ENCODE data around the gene TRUB1. TPM values are rescaled to one million over a fixed set of nuclear protein-coding genes. Genes with fewer than 3 reads are reported as not detected.

Gene TRUB1
- total RNA-seq, 1 experiment from 2014 or later: 11.5 TPM

DNA sequence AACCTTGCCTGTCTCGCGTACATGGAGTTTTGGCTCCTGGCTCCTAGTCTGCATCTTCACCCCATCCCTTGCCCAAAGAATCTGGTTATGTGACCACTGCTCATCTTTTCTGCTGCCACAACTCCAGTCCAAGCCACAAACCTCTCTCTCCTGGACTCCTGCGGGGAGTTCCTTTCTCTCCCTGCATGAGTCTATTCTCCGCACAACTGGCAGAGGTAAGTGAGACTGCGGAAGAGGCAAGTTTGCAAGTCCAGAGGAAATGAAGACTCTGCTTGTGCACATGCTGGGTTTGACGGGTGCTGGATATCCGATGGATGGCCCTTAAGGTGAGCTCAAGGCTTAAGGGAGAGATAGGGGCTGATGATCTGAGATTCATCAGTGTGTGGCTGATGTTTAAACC, 61.0 kb downstream of the TRUB1 start:
- no peaks in the 10 kb centered on the region for H3K79me2 ChIP-seq (ENCODE audit: low read depth)
- no peaks in the 10 kb centered on the region for H3K9me3 ChIP-seq (ENCODE audit: insufficient read depth, low read depth)
- no peaks in the 10 kb centered on the region for H3F3A ChIP-seq (ENCODE audit: insufficient read depth, low read depth)
- no peak overlapping the region for H3K27ac ChIP-seq
- no peaks in the 10 kb centered on the region for H3K27me3 ChIP-seq (ENCODE audit: insufficient read depth, low read depth)
- no peak for TF ChIP-seq EZH2 (IDR thresholded peaks at IDR 0.05; ENCODE audit: low read depth)
- TF ChIP-seq, protein P1, sequence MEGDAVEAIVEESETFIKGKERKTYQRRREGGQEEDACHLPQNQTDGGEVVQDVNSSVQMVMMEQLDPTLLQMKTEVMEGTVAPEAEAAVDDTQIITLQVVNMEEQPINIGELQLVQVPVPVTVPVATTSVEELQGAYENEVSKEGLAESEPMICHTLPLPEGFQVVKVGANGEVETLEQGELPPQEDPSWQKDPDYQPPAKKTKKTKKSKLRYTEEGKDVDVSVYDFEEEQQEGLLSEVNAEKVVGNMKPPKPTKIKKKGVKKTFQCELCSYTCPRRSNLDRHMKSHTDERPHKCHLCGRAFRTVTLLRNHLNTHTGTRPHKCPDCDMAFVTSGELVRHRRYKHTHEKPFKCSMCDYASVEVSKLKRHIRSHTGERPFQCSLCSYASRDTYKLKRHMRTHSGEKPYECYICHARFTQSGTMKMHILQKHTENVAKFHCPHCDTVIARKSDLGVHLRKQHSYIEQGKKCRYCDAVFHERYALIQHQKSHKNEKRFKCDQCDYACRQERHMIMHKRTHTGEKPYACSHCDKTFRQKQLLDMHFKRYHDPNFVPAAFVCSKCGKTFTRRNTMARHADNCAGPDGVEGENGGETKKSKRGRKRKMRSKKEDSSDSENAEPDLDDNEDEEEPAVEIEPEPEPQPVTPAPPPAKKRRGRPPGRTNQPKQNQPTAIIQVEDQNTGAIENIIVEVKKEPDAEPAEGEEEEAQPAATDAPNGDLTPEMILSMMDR (conservative IDR thresholded peaks at IDR 0.05): no peak
- BruUV-seq (replicated peaks): no TSS peak
- no peak overlapping the region for H3K4me3 ChIP-seq
- H2AFZ ChIP-seq: no peak overlapping the region
- no peak for DNase-seq
- no peaks in the 10 kb centered on the region for H3K4me1 ChIP-seq (replicated peaks; ENCODE audit: insufficient read depth)
- no peaks in the 10 kb centered on the region for H3K36me3 ChIP-seq (ENCODE audit: low read depth)
- CTCF ChIA-PET: no interaction called here
- intact Hi-C loops (cut with micrococcal nuclease; ENCODE audit: unreplicated experiment): no loop called here
- H4K20me1 ChIP-seq (ENCODE audit: insufficient read depth): no peaks in the 10 kb centered on the region
- POLR2A ChIA-PET (ENCODE audit: unreplicated experiment): no interaction called here
- no peaks in the 10 kb centered on the region; the same call in 1 of the 2 replicates for H3K9me2 ChIP-seq (ENCODE audit: insufficient read depth)
- H3K4me2 ChIP-seq: no peak overlapping the region

DNA sequence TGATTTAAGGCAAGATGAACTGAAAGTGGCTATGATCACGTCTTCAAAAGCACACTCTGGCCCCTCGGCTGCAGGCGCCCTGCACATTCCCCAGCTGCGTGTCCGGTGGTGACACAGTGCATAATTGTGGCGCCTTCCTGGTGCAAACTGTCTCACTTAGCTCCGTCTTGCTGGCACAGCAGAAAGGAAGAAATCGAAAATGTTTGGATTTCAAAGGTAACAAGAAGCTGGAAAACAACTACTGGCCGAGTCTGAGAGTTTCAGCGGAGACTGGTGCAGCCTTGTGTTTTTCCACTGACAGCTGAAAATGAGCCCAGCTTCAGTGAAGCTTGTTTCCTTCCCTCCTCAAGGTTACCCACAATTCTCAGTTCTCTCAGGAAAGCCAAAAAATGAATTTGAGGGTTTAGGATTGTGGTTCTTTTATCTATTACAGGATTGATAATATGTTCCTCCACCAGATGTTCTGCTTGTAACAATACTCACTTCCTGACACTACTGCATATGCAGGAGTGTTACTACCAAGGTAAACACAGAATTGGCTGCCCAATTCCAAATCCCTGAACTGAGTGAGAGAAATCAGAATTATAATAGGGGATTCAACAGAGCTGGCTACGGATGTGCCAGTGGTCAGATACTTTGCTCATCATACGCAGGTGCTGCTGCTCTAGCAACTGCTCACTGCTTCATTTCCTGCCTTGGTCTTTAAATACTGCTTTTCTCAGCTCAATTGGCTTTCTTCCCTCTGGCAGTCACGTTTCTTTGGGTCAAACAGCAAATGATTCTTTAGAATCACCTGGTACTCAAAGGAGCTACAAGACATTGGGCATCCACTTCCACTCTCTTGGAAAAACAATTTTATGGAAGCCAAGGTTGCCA, 63.7 kb downstream of the TRUB1 start:
- no peak overlapping the region for H3K4me2 ChIP-seq
- H4K20me1 ChIP-seq (ENCODE audit: insufficient read depth): no peaks in the 10 kb centered on the region
- TF ChIP-seq, protein P1 (conservative IDR thresholded peaks at IDR 0.05): no peak
- TF ChIP-seq EZH2 (IDR thresholded peaks at IDR 0.05; ENCODE audit: low read depth): no peak
- intact Hi-C loops (cut with micrococcal nuclease; ENCODE audit: unreplicated experiment): no loop called here
- H2AFZ ChIP-seq: no peak overlapping the region
- H3K4me3 ChIP-seq: no peak overlapping the region
- H3K27ac ChIP-seq: no peak overlapping the region
- H3K4me1 ChIP-seq (replicated peaks; ENCODE audit: insufficient read depth): no peaks in the 10 kb centered on the region
- ChIA-PET POLR2A (ENCODE audit: unreplicated experiment) (no interaction called here), CTCF (no interaction called here)
- H3K79me2 ChIP-seq (ENCODE audit: low read depth): no peaks in the 10 kb centered on the region
- no peaks in the 10 kb centered on the region; the same call in 1 of the 2 replicates for H3K9me2 ChIP-seq (ENCODE audit: insufficient read depth)
- H3K27me3 ChIP-seq (ENCODE audit: insufficient read depth, low read depth): no peaks in the 10 kb centered on the region
- H3K9me3 ChIP-seq (ENCODE audit: insufficient read depth, low read depth): no peaks in the 10 kb centered on the region
- H3F3A ChIP-seq (ENCODE audit: insufficient read depth, low read depth): no peaks in the 10 kb centered on the region
- H3K36me3 ChIP-seq (ENCODE audit: low read depth): no peaks in the 10 kb centered on the region
- DNase-seq: no peak
- no TSS peak for BruUV-seq (replicated peaks)

DNA sequence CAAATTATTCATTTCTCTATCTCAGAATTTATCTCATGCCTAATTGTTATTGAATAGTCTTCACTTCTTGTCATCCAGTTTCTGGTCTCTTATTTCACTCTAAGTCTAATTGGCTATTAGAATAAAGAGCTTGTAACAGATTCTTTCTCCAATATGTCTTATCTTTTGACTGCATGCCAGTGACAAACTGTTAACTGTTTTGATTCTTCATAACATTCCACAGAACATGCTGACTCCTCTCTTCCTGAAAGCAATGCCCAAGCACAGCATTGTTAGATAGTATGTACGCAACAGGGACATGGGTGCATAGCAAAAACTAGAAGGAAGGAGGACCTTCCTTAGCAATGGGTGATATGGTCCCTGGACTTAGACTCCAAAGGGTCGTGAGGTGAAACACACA, 65.4 kb downstream of the TRUB1 start:
- intact Hi-C loops (cut with micrococcal nuclease; ENCODE audit: unreplicated experiment): no loop called here
- H3K9me2 ChIP-seq (ENCODE audit: insufficient read depth): no peaks in the 10 kb centered on the region; the same call in 1 of the 2 replicates
- H3K27me3 ChIP-seq (ENCODE audit: insufficient read depth, low read depth): no peaks in the 10 kb centered on the region; the same call in 1 of the 2 replicates
- H3K79me2 ChIP-seq (ENCODE audit: low read depth): no peaks in the 10 kb centered on the region
- H3K4me1 ChIP-seq (replicated peaks; ENCODE audit: insufficient read depth): no peaks in the 10 kb centered on the region
- CTCF ChIA-PET: no interaction called here
- H2AFZ ChIP-seq: no peak overlapping the region
- POLR2A ChIA-PET (ENCODE audit: unreplicated experiment): no interaction called here
- no peaks in the 10 kb centered on the region for H3K9me3 ChIP-seq (ENCODE audit: insufficient read depth, low read depth)
- no peak for DNase-seq
- H3K4me3 ChIP-seq: no peak overlapping the region
- BruUV-seq (replicated peaks): no TSS peak
- H3K4me2 ChIP-seq: no peak overlapping the region
- TF ChIP-seq EZH2 (IDR thresholded peaks at IDR 0.05; ENCODE audit: low read depth): no peak
- TF ChIP-seq, protein P1 (conservative IDR thresholded peaks at IDR 0.05): no peak
- no peaks in the 10 kb centered on the region for H3K36me3 ChIP-seq (ENCODE audit: low read depth)
- H4K20me1 ChIP-seq (ENCODE audit: insufficient read depth): no peaks in the 10 kb centered on the region
- no peak overlapping the region for H3K27ac ChIP-seq
- no peaks in the 10 kb centered on the region for H3F3A ChIP-seq (ENCODE audit: insufficient read depth, low read depth)

All from PC-9 (cell line).